ENCODE data around the gene RAB5IF. TPM values are rescaled to one million over a fixed set of nuclear protein-coding genes. Genes with fewer than 3 reads are reported as not detected.

RAB5IF gene
- total RNA-seq, 1 experiment from 2014 or later, result 112 TPM

DNA sequence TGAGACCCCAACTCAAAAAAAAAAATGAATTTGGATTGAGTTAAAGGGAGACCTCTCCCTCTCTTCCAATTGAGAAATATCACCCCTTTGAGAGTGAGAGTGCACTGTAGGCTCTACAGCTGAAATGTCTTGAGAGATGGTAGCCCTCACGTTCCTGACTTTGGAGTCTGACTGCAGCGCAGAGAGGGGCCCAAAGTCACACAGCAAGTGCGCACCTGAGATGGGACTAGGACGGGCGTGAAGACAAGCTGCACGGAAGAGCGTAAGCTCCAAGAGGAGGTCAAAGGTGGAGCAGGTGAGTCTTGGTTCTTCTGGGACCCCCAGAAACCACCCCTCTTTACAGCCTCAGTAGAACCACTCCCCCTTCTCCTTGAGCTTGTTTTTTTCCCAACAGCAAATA is 39.8 kb downstream of the RAB5IF start:
- no peak overlapping the region for H3K4me3 Mint-ChIP-seq (ENCODE audit: unreplicated experiment)
- no peaks in the 10 kb centered on the region for H3K9me3 Mint-ChIP-seq (ENCODE audit: unreplicated experiment)
- no peaks in the 10 kb centered on the region for H3K27me3 Mint-ChIP-seq (ENCODE audit: insufficient read depth, unreplicated experiment)
- intact Hi-C loops (cut with micrococcal nuclease), result no loop called here
- no peaks in the 10 kb centered on the region for H3K4me1 Mint-ChIP-seq (ENCODE audit: insufficient read depth, unreplicated experiment)
- no TSS peak for BruUV-seq (replicated peaks)
- no peak overlapping the region for H3K27ac Mint-ChIP-seq (ENCODE audit: low read depth, unreplicated experiment)
- POLR2A ChIA-PET, result no interaction called here
- H3K36me3 Mint-ChIP-seq (ENCODE audit: insufficient read depth, unreplicated experiment), result no peaks in the 10 kb centered on the region
- CTCF ChIA-PET, result interaction anchor here (0.5 to 1.3 kb wide), 6 partner anchors 12 to 173 kb away, joined by 3 to 5 read pairs (median 3); no protein-coding TSS in a partner anchor
- no peak for DNase-seq (ENCODE audit: unreplicated experiment)
- TF ChIP-seq, protein P1, sequence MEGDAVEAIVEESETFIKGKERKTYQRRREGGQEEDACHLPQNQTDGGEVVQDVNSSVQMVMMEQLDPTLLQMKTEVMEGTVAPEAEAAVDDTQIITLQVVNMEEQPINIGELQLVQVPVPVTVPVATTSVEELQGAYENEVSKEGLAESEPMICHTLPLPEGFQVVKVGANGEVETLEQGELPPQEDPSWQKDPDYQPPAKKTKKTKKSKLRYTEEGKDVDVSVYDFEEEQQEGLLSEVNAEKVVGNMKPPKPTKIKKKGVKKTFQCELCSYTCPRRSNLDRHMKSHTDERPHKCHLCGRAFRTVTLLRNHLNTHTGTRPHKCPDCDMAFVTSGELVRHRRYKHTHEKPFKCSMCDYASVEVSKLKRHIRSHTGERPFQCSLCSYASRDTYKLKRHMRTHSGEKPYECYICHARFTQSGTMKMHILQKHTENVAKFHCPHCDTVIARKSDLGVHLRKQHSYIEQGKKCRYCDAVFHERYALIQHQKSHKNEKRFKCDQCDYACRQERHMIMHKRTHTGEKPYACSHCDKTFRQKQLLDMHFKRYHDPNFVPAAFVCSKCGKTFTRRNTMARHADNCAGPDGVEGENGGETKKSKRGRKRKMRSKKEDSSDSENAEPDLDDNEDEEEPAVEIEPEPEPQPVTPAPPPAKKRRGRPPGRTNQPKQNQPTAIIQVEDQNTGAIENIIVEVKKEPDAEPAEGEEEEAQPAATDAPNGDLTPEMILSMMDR (IDR thresholded peaks at IDR 0.05; ENCODE audit: unreplicated experiment), result no peak

DNA sequence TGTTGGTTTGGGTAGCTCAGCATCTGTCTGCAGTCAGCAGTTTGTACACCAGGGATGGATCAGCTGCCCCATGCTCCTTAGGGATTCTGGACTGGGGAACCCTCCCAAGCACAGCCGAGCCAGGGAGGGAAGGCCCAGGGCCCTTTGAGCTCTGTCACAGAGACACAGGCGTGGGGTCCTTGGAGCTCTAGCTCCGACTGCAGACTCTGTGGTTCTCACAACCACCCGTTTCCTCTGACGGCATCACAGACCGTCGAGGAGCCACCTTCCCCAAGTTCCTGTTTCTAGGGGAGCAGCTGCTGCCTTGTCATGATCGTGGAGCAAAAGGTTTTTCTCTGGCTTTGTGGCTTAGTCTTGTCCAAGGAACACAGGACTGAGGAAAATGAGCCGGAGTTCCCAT is 40.4 kb downstream of the RAB5IF start, which contains the start of gene SLA2:
SLA2 (minus strand) TSS at position 199 of the 400 bp plus-strand sequence. CDS start 4,861 bp downstream, outside the sequence.
- H3K36me3 Mint-ChIP-seq (ENCODE audit: insufficient read depth, unreplicated experiment), result no peaks in the 10 kb centered on the region
- TF ChIP-seq, protein P1 (IDR thresholded peaks at IDR 0.05; ENCODE audit: unreplicated experiment), result no peak
- no peaks in the 10 kb centered on the region for H3K27me3 Mint-ChIP-seq (ENCODE audit: insufficient read depth, unreplicated experiment)
- no peak for DNase-seq (ENCODE audit: unreplicated experiment)
- H3K9me3 Mint-ChIP-seq (ENCODE audit: unreplicated experiment), result no peaks in the 10 kb centered on the region
- POLR2A ChIA-PET, result no interaction called here
- intact Hi-C loops (cut with micrococcal nuclease), result no loop called here
- no peak within 1 kb of the TSS for H3K27ac Mint-ChIP-seq (ENCODE audit: low read depth, unreplicated experiment)
- BruUV-seq (replicated peaks), result no TSS peak
- no peaks in the 10 kb centered on the region for H3K4me1 Mint-ChIP-seq (ENCODE audit: insufficient read depth, unreplicated experiment)
- no peak within 1 kb of the TSS for H3K4me3 Mint-ChIP-seq (ENCODE audit: unreplicated experiment)
- CTCF ChIA-PET, result interaction anchor here (0.5 to 1.3 kb wide), 7 partner anchors 12 to 246 kb away, joined by 3 to 5 read pairs (median 3); no protein-coding TSS in a partner anchor

DNA sequence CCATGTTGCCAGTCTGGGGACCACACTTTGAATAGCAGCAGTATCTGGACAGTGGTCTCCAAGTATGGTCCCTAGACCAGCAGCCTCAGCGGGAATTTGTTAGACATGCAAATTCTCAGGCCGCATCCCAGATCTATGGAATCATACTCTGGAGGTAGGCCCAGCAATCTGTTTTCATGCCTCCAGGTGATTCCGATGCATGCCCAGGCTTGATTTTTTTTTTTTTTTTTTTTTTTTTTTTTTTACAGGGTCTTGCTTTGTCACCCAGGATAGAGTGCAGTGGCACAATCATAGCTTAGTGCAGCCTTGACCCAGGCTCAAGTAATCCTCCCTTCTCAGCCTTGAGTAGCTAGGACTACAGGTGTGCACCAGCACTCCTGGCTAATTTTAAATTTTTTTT is 41.1 kb downstream of the RAB5IF start:
- no peak overlapping the region for H3K27ac Mint-ChIP-seq (ENCODE audit: low read depth, unreplicated experiment)
- DNase-seq (ENCODE audit: unreplicated experiment), result peak; percentile 9
- H3K36me3 Mint-ChIP-seq (ENCODE audit: insufficient read depth, unreplicated experiment), result no peaks in the 10 kb centered on the region
- ChIA-PET CTCF (interaction anchor here (1.1 kb wide), 1 partner anchor 111 kb away, joined by 3 read pairs; no protein-coding TSS in a partner anchor), POLR2A (interaction anchor here (0.6 to 1.1 kb wide), 2 partner anchors 41 to 840 kb away, joined by 3 read pairs; partner anchors contain the start of gene RAB5IF)
- intact Hi-C loops (cut with micrococcal nuclease), result no loop called here
- no TSS peak for BruUV-seq (replicated peaks)
- H3K27me3 Mint-ChIP-seq (ENCODE audit: insufficient read depth, unreplicated experiment), result no peaks in the 10 kb centered on the region
- no peaks in the 10 kb centered on the region for H3K9me3 Mint-ChIP-seq (ENCODE audit: unreplicated experiment)
- TF ChIP-seq, protein P1 (IDR thresholded peaks at IDR 0.05; ENCODE audit: unreplicated experiment), result no peak
- H3K4me3 Mint-ChIP-seq (ENCODE audit: unreplicated experiment), result no peak overlapping the region
- no peaks in the 10 kb centered on the region for H3K4me1 Mint-ChIP-seq (ENCODE audit: insufficient read depth, unreplicated experiment)

DNA sequence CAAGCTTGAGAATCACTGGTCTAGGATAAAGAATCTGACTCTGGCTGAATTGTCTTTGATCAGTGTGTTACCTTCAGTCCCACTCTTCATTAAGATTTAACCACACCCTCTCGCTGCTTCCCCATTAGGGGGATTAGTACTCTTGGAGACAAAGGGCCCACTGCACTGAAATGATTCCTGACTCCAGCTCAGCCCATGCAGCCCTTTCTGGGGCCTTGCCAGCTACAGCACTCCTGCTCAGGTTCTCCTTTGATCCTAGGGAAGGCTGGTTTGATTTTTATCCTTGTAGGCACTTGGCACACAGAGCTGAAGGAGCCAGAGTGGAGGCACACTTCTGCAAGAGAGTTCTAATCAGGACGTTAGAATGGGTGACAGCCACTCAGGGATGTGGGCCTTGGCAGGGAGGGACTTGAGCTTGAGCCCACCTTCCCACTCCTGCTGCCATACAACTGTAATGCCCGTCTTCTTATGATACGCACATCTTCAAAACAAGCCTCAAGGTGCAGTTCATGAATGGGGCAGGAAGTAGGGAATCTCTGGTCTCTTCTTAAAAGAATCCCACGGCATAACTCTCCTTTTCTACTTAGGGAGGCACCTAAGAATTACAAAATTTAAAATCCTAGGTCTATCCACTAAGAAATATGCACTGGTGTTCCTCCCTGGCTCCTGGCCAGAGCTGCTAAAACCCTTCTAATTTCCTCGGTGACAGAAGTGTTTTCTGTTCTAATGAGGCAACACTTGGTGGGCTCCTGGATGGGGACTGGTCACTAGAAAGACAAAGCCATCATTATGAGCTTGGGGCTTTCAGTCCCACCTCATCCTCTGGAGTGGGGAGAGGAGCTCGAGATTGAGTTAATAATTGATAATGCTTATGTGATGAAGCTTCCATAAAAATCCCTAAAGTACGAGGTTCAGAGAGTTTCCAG is 41.9 kb downstream of the RAB5IF start:
- Mint-ChIP-seq H3K9me3 (ENCODE audit: unreplicated experiment) (no peaks in the 10 kb centered on the region), H3K36me3 (ENCODE audit: insufficient read depth, unreplicated experiment) (no peaks in the 10 kb centered on the region), H3K27me3 (ENCODE audit: insufficient read depth, unreplicated experiment) (no peaks in the 10 kb centered on the region), H3K4me3 (ENCODE audit: unreplicated experiment) (no peak overlapping the region), H3K4me1 (ENCODE audit: insufficient read depth, unreplicated experiment) (no peaks in the 10 kb centered on the region), H3K27ac (ENCODE audit: low read depth, unreplicated experiment) (no peak overlapping the region)
- TF ChIP-seq, protein P1 (IDR thresholded peaks at IDR 0.05; ENCODE audit: unreplicated experiment), result no peak
- POLR2A ChIA-PET, result interaction anchor here (0.5 to 1.1 kb wide), 2 partner anchors 42 to 511 kb away, joined by 3 read pairs; partner anchors contain the start of gene RAB5IF
- no TSS peak for BruUV-seq (replicated peaks)
- intact Hi-C loops (cut with micrococcal nuclease), result no loop called here
- CTCF ChIA-PET, result interaction anchor here (0.5 to 1.1 kb wide), 5 partner anchors 11 to 42 kb away, joined by 3 to 5 read pairs (median 4); partner anchors contain the start of gene RAB5IF
- DNase-seq (ENCODE audit: unreplicated experiment), result no peak

Measured in MCF 10A (cell line).